Activated CD4-positive, CD25-positive, alpha-beta regulatory T cell treated with anti-CD3 and anti-CD28 coated beads, Interleukin-2, amount 50 U/mL, for 72 hours (primary cell): ENCODE results near the gene TMOD4.
A peak's percentile ranks its signal among the peaks of the same experiment; 100 is the strongest.

Experiments used
- DNase-seq: peaks from one replicate; pipeline ENCODE4 v3.0.0; 2021

The TMOD4 gene

GRCh38 chr1:151175041-151175741 is 590 bp downstream of the TMOD4 start:
- DNase-seq = no peak

DNA sequence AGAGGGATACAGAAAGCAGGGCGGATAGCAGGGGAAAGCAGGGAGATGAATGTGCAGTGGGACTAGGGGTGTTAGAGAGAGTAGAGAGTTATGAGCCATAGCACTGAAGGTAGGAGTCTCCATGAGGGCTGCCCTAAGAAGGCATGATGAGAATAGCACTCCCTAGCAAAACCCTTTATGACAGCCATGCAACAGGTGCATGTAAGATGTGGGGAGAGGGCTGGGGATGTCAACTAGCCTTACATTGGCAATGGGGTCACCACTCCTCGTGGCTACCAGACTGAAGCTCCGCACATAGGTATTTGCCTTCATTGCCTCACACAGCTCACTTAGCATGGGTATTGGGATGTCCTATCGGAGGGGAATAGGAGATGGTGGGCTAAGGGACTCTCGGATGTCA is 4.6 kb downstream of the TMOD4 start:
- DNase-seq = no peak

DNA sequence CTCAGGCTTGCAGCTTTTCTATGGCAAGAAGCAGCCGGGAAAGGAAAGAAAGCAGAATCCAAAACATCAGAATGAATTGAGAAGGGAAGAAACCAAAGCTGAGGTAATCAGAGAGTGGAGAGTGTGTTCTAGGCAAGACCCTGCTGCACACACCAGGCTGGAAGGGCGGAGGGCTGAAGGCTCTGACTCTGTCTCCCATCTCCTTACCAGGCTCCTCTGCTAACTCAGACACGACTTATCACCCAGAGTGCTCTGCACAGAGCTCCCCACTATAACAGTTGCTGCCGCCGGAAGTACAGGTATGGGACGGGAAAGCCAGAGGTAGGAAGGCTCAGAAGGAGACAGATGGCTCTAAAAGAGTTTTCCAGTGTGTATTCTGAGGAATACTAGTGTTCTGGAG is 8.7 kb downstream of the TMOD4 start:
- no peak for DNase-seq

- no peak for DNase-seq
These were observed 9.2 kb downstream of the TMOD4 start for GRCh38 chr1:151166505-151166956.

GRCh38 chr1:151165738-151166504 is 9.9 kb downstream of the TMOD4 start, which contains the start of the genes LYSMD1 and SCNM1:
TSS of gene LYSMD1 (minus strand) at chr1:151165902. CDS start at chr1:151165258, 644 bp downstream.
TSS of gene SCNM1 (plus strand) at chr1:151166144. CDS start at chr1:151166153, 9 bp downstream.
- DNase-seq = peak; percentile 91

GRCh38 chr1:151165281-151165737 is 10.5 kb downstream of the TMOD4 start:
- no peak for DNase-seq

- DNase-seq = no peak
These were observed 11.0 kb downstream of the TMOD4 start for GRCh38 chr1:151164732-151165280.

GRCh38 chr1:151159373-151159772 is 16.4 kb downstream of the TMOD4 start:
- DNase-seq = no peak

GRCh38 chr1:151158751-151159251 is 17.0 kb downstream of the TMOD4 start:
- DNase-seq = no peak

GRCh38 chr1:151158326-151158725 is 17.5 kb downstream of the TMOD4 start:
- DNase-seq = no peak

GRCh38 chr1:151157067-151157531 is 18.7 kb downstream of the TMOD4 start:
- DNase-seq = peak; percentile 54

GRCh38 chr1:151156515-151156819 is 19.3 kb downstream of the TMOD4 start, which contains the start of gene TNFAIP8L2:
TSS of gene TNFAIP8L2 (plus strand) at chr1:151156649. CDS start at chr1:151158698, 2,049 bp downstream.
- peak; percentile 77 for DNase-seq

GRCh38 chr1:151147665-151148064 is 28.1 kb downstream of the TMOD4 start:
- DNase-seq = no peak

DNA sequence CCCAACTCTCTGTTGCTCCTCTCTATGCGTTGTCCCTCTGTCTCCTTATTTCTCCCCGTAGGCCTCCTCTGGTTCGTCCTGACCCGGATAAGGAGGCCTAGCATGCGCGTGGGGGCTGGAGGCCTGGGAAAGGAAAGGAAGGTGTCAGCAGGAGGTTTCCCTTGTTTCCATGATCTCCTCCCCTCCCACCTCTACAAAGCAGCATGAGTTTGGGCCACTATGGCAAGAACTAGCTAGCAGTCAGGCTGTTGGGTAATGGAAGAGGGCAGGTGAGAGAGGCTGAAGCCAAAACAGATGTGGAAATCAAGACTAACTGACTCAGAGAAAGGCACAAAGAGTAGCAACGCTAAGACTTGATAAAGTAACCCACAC is 28.7 kb downstream of the TMOD4 start:
- DNase-seq = no peak

DNA sequence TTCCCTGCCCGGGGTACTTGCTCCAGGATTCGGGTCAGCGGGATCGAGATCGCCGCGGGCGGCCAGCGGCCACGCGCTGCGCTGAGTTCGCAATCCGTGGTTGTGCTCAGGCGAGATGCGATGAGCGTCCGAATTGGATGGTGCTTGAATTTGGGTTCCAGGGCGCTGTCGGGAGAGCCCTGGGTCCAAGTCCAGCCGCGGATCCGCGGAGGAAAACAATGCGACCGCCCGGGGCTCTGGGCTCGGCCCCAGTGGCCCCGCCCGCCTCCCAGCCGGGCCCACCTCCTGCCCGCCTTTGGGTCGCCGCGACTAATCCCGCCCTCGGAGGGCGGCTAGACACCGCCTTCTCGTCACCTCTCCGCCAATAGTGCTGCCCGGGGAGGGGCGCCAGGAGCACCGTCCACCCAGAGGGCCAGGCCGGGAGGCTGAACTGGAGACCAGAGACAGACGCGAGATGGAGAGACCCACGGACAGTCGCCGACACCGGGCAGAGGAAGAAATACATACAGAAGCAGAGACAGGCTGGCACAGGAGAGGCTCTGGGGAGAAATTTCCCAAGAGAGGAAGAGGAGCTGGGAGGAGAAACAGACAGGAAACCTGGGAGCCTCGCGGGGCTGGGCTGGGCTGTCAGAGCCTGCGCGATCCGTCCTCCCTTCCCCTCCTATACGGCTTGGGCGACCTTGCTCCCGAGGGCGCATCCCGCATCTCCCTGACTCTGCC is 29.2 kb downstream of the TMOD4 start, which contains the start of gene SEMA6C:
Gene SEMA6C (minus strand): TSS at position 220 of the 720 bp plus-strand sequence. CDS start 4,010 bp downstream, outside the sequence.
- DNase-seq = peak; percentile 86

GRCh38 chr1:151146072-151146411 is 29.7 kb downstream of the TMOD4 start:
- no peak for DNase-seq

GRCh38 chr1:151145304-151146071 is 30.3 kb downstream of the TMOD4 start:
- DNase-seq = no peak

DNA sequence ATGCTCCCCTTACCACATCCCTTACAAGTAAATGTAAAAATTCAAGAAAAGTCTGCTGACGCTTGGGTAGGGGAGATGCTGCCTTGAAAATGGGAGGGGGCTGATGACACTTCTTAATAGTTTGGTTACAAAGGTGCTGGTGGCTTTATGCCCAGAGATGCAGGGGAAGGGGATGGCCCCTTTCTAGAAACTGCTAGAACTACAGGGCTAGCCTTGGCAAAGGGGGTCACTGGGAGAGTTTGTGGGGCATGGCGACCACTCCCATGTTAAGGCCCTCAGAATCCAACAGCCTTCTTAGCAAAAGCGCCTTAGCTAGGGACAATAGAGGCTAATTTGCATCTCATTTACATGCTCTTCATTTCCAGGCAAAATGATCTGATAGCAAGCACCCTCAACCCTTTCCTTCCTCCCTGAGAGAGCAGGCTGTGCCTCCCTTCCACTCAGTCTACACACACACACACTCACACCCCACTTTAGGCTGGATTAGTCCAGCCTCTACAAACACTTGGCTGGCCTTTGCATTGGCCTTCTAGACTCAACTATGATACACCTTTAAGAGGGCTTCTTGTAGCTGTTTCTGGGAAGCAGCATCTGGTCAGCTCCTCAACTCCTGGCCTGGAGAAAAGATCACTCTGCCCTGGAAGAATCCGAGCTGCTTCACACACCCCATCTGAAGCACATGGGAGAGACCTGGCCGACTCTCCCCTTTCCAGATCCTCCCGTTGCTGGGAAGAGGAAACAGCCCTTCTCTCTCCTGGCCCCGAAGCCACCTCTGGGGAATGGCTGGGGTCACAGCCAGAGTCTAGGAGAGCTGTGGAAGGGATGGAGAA is 31.1 kb downstream of the TMOD4 start:
- DNase-seq = no peak

- DNase-seq = no peak
These were observed 31.8 kb downstream of the TMOD4 start for GRCh38 chr1:151143986-151144385.

- no peak for DNase-seq
These were observed 32.7 kb downstream of the TMOD4 start for GRCh38 chr1:151143057-151143435.
